Urothelium cell line (cell line): ENCODE data around the gene LTBP1.
A peak's percentile ranks its signal among the peaks of the same experiment; 100 is the strongest.

Experiments used
- DNase-seq: peaks from one replicate; pipeline ENCODE4 v3.0.0; 2011; ENCODE audit warnings: low spot score, mixed read lengths
- FAIRE-seq: peaks from 2 replicates; lab custom pipeline; 2011; peaks lifted over from hg19 to GRCh38; lab: Jason Lieb, UNC

The LTBP1 gene

DNA sequence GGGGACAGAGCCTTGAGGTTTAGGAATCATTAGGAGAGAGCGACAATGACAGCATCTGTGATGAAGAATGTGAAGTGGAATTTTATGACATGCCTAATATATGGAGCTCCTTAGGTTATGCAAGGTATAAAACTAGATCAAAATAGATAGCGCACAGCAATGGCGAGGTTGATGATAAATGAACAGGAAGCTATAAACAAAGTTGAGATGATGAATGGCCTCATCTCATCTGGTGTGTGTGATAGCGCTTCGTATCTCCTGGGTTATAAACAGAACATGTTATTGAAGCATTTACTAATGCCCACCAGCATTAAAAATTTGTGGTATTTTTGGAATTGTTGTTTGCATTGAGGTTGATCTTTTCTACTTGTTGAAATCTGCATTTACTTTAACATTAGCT is 231.5 kb downstream of the LTBP1 start:
- no peak for FAIRE-seq
- no peak for DNase-seq

DNA sequence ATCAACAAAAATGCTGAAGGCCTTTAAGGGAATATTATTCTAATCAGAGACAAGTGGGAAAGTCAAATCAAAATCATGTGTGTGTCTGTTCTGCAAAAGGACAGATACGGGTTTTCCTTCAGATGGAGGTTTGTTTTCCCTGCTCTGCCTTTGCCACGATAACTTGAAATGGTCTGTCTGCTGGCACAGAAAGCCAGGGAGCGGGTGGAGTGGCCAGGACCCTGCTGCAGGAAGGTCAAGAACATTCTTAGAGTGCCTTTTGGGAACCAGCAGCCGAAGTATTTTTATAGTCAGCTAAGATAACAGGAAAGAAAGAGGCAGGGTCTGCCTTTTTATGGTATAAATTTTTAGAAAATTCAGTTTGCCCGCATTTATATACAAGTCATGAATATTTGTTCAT is 234.2 kb downstream of the LTBP1 start:
- DNase-seq (no peak), FAIRE-seq (no peak)

DNA sequence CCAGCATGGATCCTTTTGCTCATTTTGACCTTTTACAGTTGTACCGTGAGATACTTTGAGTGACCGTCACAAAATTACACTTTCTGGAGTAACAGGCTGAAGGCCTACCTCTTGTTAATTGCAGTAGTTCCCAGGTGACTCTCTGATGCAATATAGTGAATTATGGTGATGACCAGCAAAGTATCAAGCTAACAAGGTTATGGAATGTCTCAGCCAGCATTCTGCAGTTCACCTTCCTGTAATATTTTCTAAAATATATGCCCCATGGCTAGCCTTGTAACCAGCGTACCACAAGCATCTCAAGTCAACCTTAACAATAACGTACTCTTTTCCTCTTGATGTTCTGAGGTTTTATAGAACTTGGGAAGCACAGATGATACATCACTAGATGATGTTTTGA is 234.7 kb downstream of the LTBP1 start:
- FAIRE-seq (no peak), DNase-seq (no peak)

DNA sequence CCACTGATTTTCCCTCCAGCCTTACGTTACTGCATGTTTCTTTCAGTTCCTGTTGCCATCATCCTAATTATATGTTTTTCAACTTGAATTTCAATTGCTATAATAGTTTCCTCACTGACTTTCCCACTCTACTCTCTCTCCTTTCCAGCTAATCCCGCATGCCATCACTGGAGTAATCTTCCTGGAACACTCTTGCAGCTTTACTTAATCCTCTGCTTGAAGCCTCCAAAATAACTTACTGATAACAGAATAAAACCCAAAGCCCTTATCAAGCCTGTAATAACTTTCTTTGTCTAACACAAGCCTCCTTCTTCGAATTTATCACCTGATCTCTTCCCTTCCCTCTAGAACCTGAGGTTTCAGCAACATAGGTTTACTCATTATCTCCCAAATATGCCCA is 237.3 kb downstream of the LTBP1 start:
- FAIRE-seq (no peak), DNase-seq (no peak)

DNA sequence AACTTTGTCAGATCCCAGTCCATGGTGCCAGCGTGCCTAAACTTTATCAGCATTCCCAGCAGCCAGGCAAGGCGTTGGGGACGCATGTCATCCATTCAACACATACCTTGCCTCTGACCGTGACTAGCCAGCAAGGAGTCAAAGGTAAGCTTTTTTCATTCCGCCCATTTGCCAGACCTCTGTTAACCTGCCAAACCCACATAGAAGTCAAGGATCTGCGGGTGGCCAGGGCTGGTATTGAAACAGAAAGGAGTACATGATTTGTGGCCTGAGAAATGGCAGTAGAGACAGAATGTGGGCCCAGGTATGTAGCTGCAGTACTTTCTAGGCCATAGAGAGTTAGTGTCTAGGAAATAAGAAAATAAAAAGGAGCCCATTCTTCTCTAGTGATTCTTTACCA is 240.2 kb downstream of the LTBP1 start:
- DNase-seq (no peak), FAIRE-seq (peak; percentile 40)

DNA sequence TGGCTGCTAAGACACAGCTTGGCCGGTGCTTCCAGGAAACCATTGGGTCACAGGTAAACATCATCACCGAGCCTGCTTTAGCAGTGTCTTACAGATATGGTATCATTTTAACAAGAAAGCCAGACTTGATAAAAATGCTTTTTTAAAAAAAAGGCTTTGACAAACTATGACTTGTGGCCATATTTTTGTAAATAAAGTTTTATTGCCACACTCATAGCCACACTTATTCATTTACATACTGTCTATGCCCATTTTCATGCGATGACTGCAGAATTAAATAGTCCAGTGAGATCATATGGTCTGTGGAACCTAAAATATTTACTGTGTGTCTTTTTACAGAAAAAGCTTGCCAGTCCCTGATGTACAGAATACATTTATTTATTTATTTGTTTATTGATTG is 242.0 kb downstream of the LTBP1 start:
- DNase-seq (no peak), FAIRE-seq (no peak)

DNA sequence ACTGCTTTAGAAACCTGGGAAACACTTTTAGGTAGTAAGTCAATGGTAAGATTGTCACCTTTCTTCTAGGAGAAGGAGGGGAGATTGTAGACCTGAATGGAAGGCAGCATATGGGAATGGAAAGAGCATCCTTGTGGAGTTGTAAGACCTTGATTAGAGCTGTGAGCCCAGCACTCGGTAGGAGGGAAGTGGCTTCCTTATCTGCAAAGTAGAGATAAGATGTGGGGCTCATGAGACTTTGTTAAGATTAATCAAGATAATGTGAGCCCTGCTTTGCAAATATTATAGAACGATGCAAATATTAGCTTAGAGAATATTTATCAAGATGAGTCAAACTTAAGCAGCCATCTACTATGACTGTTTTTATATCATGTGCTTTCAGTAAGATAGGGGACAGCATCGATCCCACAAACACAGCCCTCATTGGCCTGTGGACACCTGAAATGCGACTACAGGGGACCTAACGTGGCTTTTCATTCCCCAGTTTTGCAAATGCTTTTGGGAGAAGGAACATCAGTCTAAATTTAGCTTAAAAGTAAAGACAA is 243.7 kb downstream of the LTBP1 start:
- FAIRE-seq (no peak), DNase-seq (no peak)

DNA sequence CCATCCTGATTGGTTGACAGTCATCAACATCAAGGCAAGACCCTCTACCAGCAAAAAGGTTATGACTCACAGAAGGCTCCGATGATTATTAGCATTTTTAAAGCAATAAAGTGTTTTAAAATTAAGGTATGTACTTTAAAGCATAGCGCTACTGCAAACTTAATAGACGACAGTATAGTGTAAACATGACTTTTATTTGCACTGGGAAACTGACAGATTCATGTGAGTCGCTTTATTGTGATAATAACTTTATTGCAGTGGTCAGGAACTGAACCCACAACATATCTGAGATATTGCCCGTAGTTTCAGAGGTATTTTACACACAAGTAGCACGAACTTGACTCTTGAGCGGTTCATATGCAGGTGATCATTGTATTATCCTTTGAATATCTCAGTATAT is 249.1 kb downstream of the LTBP1 start:
- DNase-seq (no peak), FAIRE-seq (no peak)

DNA sequence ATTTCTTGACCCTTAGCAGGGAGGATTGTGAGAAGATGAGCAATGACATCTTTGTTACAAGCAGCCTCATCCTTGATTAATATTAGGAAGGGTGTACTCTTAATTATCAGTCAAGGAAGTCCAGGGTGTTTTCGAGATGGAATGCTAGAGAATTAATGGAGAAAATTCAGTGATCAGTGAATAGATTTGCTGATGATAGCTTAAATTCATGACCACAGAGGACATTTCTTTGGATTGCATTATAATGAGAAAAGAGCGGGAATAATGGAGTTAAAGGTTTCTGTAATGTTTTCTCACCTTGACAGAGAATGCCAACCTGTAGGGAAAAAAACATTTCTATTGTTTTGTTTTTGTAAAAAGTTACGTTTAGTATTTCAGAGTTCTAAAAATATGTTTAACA is 249.9 kb downstream of the LTBP1 start:
- FAIRE-seq, result no peak
- DNase-seq, result no peak

DNA sequence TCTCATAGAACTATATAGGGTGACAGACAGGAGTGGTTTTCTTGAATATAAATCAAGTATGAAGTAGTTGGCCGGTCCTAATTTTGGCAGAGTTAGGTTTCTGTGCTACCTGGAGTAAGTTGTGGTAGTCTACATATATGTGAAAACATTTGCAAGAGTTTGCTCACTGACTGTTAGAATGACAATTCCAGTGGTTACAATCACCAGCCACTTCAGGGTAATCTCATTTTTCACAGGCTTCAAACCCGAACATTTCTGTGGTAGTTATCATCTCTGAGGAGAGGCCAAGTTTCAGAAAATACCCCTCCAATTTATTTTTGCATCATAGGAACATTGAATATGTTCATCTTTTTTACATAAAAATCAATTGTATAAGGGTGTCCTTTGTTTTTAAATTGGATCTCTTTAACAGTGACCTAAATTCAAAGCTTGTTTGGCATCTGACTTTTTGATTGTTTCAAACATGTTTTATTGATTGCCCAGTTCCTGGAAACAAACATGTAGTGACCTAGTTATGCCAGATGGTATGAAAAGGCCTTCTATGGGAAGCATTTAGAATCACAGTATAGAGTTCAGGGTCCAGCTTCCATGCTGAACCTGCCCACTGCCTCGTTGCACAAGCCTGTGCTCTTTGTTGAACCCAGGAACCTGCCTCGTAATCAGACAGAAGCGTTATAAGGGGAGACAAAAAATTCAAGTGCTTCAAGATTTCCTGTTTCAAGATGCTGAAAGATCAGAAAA is 250.6 kb downstream of the LTBP1 start:
- FAIRE-seq (no peak), DNase-seq (no peak)

DNA sequence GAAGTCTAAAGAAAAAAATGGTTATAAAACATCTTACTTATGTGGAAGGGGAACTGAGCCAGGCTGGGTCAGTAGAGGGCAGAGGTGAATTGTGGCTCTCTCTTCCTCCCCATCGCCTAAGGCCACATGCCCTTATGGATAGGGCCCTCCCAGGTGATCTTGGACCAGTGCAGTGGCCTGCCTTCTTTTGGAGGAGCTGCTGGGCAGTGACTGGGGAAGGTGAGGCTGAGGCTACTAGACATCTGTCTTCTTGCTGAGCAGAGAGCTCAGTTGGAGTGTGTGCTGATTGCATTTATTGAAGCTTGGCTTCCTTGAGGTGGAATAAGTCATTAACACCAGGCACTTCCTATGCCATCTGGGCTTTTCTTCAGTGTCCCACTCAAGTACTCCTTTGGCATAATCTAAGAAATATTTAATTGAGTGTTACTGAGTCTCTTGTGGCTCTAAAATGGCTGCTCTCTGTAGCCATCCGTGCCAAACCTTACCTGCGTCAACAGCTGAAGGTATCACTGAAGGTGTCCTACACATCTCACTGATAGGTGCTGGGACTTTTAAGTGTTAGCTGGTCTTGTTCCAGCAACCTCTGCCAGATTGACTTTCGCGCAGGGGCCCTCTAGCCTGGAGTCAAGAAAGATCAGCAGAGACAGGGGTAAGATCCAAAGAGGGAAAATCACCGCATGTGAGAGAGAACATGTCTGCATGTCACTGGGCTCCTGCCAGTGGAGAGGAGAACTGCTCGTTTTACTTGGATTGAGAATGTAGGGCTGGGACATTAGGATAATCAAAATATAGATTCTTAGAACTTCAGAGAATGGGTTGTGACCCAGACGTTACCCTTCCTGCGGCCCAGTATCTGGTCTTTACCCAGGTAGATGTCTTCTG is 256.1 kb downstream of the LTBP1 start:
- DNase-seq, result no peak
- no peak for FAIRE-seq

DNA sequence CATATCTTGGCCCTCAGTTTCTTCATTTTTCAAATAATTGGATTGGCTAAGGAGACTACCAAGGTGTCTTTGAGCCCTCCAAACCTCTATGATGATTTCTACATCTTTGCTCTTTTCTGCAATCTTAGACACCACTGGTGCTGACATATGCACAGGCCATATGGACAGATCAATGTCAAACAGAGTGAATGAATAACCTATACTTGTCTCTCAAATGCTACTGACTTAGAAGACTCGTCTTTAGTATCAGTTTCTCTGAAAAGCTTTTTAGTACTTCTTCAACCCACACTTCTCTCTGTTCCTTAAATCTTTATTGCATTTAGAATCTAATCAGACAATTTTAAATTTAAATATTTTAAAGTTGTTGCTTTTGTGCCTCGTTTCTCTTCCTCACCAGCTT is 258.2 kb downstream of the LTBP1 start:
- FAIRE-seq (no peak), DNase-seq (no peak)

DNA sequence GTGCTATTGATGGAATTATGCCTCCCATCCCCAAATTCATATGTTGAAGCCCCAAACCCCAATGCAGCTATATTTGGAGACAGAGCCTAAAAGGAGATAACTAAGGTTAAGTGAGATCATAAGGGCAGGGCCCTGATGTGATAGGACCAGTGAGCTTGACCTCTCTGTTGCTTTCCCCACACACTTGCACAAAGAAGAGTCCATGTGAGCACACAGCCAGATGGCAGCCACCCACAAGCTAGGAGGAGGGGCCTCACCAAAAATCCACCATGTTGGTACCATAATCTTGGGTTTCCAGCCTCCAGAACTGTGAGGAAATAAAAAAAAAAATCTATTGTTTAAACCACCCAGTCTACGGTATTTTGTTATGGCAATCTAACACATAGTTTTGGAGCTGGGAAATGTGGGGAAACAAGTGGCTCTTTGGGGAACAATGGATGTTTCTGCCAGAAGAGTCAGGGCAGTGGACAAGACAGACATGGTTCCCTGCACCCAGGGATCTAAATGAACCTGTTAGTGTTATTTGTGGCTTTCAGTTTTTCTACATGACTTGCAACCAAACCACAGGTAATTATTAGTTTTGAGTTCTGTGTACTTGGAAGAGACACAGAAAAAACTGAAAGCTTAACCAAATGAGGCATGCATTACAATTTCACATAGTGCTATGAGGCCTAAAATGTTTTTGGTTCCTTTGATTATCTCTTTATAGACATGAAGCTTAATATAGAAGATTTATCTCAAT is 259.1 kb downstream of the LTBP1 start:
- no peak for FAIRE-seq
- DNase-seq, result no peak

DNA sequence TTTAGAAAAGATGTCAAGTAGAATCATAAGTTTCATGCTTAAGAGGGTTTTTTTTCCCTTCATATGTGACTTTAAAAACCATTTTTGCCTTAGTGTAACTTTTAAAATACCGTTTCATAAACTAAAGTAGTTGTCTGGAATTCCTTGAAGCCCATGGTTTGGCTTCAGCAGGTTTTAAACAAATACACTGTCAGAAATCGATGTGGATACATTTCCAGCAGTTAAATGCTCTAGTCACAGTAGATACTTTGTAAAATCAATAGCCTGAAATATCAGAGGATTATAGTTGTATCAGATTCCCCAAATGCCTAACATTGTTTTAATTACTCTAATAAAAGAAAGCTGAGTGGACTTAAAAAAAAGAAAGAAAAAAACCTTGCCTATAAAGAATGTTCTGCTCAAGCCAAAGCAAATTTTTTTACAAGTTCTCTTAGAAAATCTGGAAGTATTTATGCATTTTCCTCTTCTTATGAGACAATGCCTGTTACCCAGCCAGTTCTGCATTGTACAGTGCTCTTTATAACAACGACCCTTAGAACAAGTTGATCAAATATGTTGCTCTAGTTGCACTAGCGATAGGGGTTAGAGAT is 260.5 kb downstream of the LTBP1 start:
- no peak for FAIRE-seq

DNA sequence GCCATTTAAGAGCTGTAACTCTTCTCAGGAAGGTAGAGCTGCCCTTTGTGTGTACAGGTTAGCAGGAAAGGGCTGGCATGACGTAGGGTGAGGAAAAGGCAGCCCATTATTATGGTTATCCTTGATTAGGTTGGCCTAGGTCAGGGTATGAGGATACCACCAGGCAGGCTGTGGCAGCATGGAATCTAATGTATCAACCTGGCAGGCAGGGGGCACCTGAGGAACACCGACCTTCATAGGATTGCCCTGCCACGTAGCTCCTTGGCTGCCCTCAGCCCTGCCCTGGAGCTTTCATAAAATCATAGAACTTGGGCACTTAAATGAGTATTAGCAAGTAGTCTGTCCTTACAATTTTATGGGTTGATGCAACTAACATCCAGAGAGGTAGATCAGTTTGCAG is 261.6 kb downstream of the LTBP1 start:
- DNase-seq (no peak), FAIRE-seq (no peak)

More for the DNA sequence above, 260.5 kb downstream of the LTBP1 start:
- DNase-seq, result no peak

DNA sequence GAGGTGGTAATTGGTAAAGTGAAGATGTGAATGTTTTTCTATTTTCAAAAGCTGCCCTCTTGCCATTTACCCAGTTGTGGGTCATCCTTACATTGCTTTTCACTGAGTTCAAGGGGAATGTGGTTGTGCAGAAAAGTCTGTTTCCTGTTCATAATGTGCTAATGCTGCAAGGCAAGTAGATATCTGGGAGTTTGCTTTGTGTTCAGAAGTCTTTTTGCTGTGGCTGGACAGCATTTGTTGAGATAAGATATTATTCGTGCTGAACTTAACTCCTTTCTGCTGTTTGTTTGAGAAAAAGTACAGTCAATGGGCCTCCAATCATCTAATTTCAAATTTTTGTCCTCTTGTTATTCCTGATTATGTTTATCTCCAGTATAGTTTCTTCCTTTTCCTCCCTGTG is 263.2 kb downstream of the LTBP1 start:
- FAIRE-seq (no peak), DNase-seq (no peak)

DNA sequence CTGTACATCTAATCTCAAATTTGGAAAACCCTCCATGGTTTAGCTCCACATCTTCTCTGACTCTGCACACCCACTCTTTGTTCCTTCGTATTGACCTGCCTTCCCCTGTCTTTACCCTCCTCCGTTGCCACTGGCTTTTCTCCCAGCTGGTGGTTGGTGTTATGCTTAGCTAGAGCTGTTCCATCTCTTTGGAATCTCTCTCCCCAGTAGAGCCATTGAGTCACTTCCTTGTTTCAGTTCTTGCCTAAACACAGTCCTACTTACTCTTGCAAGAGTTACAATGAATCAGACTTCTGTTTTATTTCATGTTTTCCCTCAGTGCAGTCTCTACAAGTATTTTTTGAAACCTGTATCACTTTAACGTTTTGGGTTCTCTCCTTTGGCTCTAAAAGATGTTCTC is 263.9 kb downstream of the LTBP1 start:
- DNase-seq (peak; percentile 77), FAIRE-seq (no peak)

DNA sequence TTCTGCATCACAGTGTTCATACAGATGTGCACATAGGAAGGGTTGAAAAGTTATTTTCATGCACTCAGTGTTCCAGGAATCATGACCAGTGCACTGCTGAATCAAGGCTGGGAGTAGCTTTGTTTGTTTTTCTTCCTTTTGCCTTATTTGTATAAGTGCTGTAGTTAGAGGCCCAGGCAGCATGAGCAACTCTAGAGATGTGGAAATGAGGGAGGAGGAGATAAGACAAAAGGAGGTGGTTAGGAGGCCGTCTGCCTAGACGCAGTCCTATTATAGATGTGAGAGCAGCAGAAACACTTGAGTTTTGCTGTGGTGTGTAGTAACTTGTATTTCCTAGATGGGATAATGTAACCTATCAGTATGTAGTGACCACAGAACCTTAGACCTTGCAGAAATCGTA is 265.4 kb downstream of the LTBP1 start:
- no peak for FAIRE-seq
- DNase-seq, result no peak

DNA sequence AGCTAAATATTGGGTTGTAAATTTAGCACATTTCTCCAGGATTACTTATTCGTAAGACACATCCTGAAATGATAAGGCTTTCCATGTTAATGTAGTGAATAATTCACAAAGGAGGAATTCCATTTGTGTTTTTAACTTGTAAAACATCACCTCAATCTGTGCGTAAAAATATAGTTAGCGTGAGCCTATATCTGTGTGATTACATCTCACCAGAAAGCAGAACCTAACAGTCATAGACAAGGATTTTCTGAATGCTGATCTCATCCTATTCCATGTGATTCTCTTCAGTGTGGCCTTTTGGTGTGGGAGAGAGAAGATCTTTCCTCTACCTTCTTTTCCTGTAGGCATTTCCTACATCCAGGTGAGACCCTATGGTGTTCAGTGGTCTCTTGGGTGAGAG is 266.5 kb downstream of the LTBP1 start:
- DNase-seq (no peak), FAIRE-seq (no peak)

DNA sequence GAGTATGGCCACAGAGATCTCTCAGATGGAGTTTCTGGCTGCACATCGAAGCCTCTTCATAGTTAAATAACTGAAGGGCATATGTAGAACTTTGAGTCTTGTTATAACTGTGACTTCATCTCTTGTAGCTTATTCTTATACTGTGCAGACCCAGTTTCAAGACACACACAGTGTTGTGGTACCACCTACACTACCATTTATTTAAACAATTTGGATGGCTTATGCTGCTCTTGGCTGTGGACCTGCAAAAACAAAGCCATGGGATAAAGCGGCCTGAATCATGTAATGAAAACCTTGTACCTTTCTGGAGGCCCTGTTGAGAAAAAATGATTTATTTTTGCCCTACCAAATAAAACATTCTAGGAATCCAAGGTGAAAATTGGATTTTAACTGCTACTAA is 266.9 kb downstream of the LTBP1 start:
- no peak for DNase-seq
- no peak for FAIRE-seq

DNA sequence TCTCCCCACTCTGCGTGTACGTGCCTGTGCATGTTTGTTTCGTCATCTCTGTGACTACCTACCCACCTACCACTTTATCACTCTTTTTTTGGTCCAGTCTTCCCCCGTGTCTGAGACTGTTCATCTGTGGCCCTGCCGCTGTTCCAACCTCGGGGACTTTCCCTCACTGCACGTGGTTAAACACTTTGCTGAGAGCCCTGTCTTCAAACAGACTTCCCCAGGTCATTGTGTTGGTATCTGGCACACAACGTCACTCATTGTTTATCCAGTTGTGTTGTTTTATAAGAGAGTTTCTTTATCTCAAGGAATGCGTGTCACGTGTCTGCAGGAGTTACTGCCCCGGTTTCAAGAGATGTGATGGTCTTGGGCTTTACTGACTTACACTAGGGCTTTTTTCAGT is 267.7 kb downstream of the LTBP1 start:
- no peak for FAIRE-seq

More for the DNA sequence above, 267.7 kb downstream of the LTBP1 start:
- no peak for DNase-seq
